SK-N-SH treated with all-trans-retinoic acid at 6 μM for 48 hours (cell line): ENCODE measurements around the gene CD96.

Source experiments
- ARNTL ChIP-seq: fragments of 450-650 bp; formaldehyde crosslinking; IDR thresholded peaks from 2 replicates; pipeline ENCODE4 v1.5.0; 2020; ENCODE audit warnings: low read depth, mild to moderate bottlenecking, moderate library complexity, borderline replicate concordance
- CREB5 ChIP-seq: fragments of 250-450 bp; sonication (Bioruptor Pico); IDR thresholded peaks from 2 replicates; pipeline ENCODE4 v1.5.1; 2020; ENCODE audit warnings: low read depth, mild to moderate bottlenecking, moderate library complexity
- CSDC2 ChIP-seq: fragments of 250-450 bp; sonication (Bioruptor Pico); IDR thresholded peaks from 2 replicates; pipeline ENCODE4 v1.5.0; 2020; ENCODE audit warnings: mild to moderate bottlenecking, moderate library complexity
- GLIS3 ChIP-seq: fragments of 250-450 bp; sonication (Bioruptor Pico); IDR thresholded peaks from 2 replicates; pipeline ENCODE4 v1.5.0; 2020; ENCODE audit warnings: mild to moderate bottlenecking, moderate library complexity
- PPARA ChIP-seq: fragments of 250-450 bp; sonication (Bioruptor Pico); IDR thresholded peaks from 2 replicates; pipeline ENCODE4 v1.5.0; 2020; ENCODE audit warnings: mild to moderate bottlenecking, borderline replicate concordance
- RARB ChIP-seq: fragments of 250-450 bp; sonication (Bioruptor Pico); IDR thresholded peaks from 2 replicates; pipeline ENCODE4 v1.8.0; 2021; ENCODE audit warnings: mild to moderate bottlenecking, moderate library complexity
- ZFP3 ChIP-seq: fragments of 250-450 bp; sonication (Bioruptor Pico); IDR thresholded peaks from 2 replicates; pipeline ENCODE4 v1.5.0; 2020; ENCODE audit warnings: mild to moderate bottlenecking, moderate library complexity

- TF ChIP-seq ARNTL (CRISPR knock-in tag) (no peak), PPARA (CRISPR knock-in tag) (no peak), GLIS3 (CRISPR knock-in tag) (no peak), ZFP3 (CRISPR knock-in tag) (no peak), CSDC2 (CRISPR knock-in tag) (no peak), RARB (no peak), CREB5 (no peak)
These were observed 107.1 kb downstream of the CD96 start for GRCh38 chr3:111648991-111649579.
